ENCODE data around the gene FAM9A. TPM values are rescaled to one million over a fixed set of nuclear protein-coding genes. Genes with fewer than 3 reads are reported as not detected.

The FAM9A gene
- total RNA-seq, 1 experiment from 2014 or later, result not detected

DNA sequence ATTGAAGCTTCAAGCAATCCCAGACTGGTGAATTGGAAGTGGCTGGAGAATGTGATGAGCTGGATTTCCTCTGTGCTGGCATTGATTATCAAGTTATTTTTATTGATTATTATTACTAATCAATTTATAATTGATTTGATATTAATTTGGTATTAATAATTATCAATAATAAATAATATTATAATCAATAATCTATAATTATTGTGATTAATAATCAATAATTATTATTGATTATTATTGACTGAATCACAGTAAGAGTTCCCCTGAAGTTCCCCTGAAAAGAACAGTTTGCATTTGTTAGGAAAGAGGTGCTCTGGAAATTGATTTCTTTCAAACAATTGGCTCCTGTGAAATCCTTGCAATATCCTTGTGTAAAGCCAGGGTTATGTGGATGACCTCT lies 7.5 kb upstream of the FAM9A start:
- TF ChIP-seq, protein P1, sequence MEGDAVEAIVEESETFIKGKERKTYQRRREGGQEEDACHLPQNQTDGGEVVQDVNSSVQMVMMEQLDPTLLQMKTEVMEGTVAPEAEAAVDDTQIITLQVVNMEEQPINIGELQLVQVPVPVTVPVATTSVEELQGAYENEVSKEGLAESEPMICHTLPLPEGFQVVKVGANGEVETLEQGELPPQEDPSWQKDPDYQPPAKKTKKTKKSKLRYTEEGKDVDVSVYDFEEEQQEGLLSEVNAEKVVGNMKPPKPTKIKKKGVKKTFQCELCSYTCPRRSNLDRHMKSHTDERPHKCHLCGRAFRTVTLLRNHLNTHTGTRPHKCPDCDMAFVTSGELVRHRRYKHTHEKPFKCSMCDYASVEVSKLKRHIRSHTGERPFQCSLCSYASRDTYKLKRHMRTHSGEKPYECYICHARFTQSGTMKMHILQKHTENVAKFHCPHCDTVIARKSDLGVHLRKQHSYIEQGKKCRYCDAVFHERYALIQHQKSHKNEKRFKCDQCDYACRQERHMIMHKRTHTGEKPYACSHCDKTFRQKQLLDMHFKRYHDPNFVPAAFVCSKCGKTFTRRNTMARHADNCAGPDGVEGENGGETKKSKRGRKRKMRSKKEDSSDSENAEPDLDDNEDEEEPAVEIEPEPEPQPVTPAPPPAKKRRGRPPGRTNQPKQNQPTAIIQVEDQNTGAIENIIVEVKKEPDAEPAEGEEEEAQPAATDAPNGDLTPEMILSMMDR (conservative IDR thresholded peaks at IDR 0.05), result no peak

More for the DNA sequence above, 7.5 kb upstream of the FAM9A start:
- Histone ChIP-seq H2BK120ac (ENCODE audit: low read depth, low read length, poor library complexity, severe bottlenecking) (no peak overlapping the region), H4K5ac (ENCODE audit: insufficient read length, low read depth, low read length) (no peak overlapping the region), H3K23me2 (ENCODE audit: insufficient read length, low read depth, low read length, poor library complexity, severe bottlenecking) (no peaks in the 10 kb centered on the region), H3K4me2 (ENCODE audit: insufficient read depth, insufficient read length, low read length) (no peak overlapping the region), H2BK5ac (ENCODE audit: insufficient read length, low read length) (no peak overlapping the region), H3K27me3 (ENCODE audit: insufficient read depth, low read length) (no peaks in the 10 kb centered on the region), H3K18ac (ENCODE audit: insufficient read length, low read depth, low read length) (no peak overlapping the region), H3K9ac (ENCODE audit: extremely low read depth, insufficient read length, low read length) (no peak overlapping the region), H3K9me3 (ENCODE audit: control insufficient read depth, low read depth, low read length) (no peaks in the 10 kb centered on the region), H3K14ac (ENCODE audit: insufficient read depth, low read length) (no peak overlapping the region), H3K23ac (ENCODE audit: insufficient read length, low read depth, low read length) (no peak overlapping the region), H3K27ac (ENCODE audit: insufficient read length, low read depth, low read length) (no peak overlapping the region), H2AFZ (ENCODE audit: low read length) (no peak overlapping the region), H3K79me2 (ENCODE audit: insufficient read depth, low read length) (no peaks in the 10 kb centered on the region), H3K4me1 (ENCODE audit: insufficient read depth, low read length) (no peaks in the 10 kb centered on the region), H3K4ac (ENCODE audit: low read depth, low read length) (no peak overlapping the region), H2BK15ac (ENCODE audit: low read depth, low read length) (no peak overlapping the region), H4K91ac (ENCODE audit: insufficient read length, low read depth, low read length) (no peak overlapping the region), H4K20me1 (ENCODE audit: control insufficient read depth, insufficient read depth, insufficient read length) (no peaks in the 10 kb centered on the region), H2BK12ac (ENCODE audit: insufficient read length, low read depth, low read length) (no peak overlapping the region), H2BK20ac (ENCODE audit: low read depth, low read length, poor library complexity, severe bottlenecking) (no peak overlapping the region), H2AK5ac (ENCODE audit: insufficient read length, low read length) (no peak overlapping the region), H3K56ac (ENCODE audit: insufficient read length, low read depth, low read length) (no peak overlapping the region), H4K8ac (replicated peaks; ENCODE audit: insufficient read length, low read depth, low read length) (no peak overlapping the region), H3K79me1 (ENCODE audit: insufficient read depth, low read depth, low read length, poor library complexity, severe bottlenecking) (no peaks in the 10 kb centered on the region), H3T11ph (ENCODE audit: low read length) (no peak overlapping the region)
- DNase-seq, result no peak
- Mint-ChIP-seq H3K4me1 (no peaks in the 10 kb centered on the region), H3K9me3 (peaks cover 0 to 19% of the 10 kb centered on the region in 2 experiments; a peak in 2 of 5 replicates), H3K27ac (no peak overlapping the region), H3K27me3 (ENCODE audit: low read depth) (peaks cover 1% of the 10 kb centered on the region; the same call in 1 of the 2 replicates), H3K36me3 (ENCODE audit: insufficient read depth in 1 of 3, low read depth in 3 of 3) (no peaks in the 10 kb centered on the region; a peak in 1 of 7 replicates), H3K4me3 (no peak overlapping the region)
